ENCODE data around the gene MGAT4B. TPM values are rescaled to one million over a fixed set of nuclear protein-coding genes. Genes with fewer than 3 reads are reported as not detected.

MGAT4B gene
- total RNA-seq, 1 experiment from 2014 or later: 613 TPM

DNA sequence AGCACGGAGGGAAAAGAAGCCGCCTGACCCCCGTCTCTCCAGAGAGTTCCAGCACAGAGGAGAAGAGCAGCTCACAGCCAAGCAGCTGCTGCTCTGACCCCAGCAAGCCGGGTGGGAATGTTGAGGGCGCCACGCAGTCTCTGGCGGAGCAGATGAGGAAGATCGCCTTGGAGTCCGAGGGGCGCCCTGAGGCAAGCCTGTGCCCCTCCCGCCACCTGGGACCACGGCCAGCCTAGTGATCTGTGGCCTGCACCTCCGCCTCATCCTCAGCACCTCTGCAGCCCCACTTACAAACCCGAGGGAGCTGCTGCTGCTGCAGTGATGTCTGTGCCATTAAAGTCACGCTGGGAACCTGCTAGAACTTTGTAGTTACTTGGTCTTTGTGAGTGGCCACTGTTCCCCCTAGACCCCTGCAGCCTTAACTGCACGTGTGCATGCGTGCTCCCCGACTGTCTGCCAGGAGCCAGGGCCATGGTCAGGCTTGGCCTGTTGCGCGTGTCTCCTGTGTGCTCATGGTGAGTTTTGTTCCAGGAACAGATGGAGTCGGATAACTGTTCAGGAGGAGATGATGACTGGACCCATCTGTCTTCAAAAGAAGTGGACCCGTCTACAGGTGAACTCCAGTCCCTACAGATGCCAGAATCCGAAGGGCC is 26.5 kb upstream of the MGAT4B start:
- Mint-ChIP-seq H3K27me3 (ENCODE audit: unreplicated experiment) (no peaks in the 10 kb centered on the region), H3K4me1 (ENCODE audit: low read depth, unreplicated experiment) (peaks cover 63% of the 10 kb centered on the region), H3K9me3 (ENCODE audit: low read depth, unreplicated experiment) (no peaks in the 10 kb centered on the region), H3K4me3 (ENCODE audit: low read depth, unreplicated experiment) (peak overlapping the region; percentile 43), H3K27ac (ENCODE audit: unreplicated experiment) (peak overlapping the region; percentile 60), H3K36me3 (ENCODE audit: insufficient read depth, unreplicated experiment) (peaks cover 96% of the 10 kb centered on the region)
- TF ChIP-seq, protein P1, sequence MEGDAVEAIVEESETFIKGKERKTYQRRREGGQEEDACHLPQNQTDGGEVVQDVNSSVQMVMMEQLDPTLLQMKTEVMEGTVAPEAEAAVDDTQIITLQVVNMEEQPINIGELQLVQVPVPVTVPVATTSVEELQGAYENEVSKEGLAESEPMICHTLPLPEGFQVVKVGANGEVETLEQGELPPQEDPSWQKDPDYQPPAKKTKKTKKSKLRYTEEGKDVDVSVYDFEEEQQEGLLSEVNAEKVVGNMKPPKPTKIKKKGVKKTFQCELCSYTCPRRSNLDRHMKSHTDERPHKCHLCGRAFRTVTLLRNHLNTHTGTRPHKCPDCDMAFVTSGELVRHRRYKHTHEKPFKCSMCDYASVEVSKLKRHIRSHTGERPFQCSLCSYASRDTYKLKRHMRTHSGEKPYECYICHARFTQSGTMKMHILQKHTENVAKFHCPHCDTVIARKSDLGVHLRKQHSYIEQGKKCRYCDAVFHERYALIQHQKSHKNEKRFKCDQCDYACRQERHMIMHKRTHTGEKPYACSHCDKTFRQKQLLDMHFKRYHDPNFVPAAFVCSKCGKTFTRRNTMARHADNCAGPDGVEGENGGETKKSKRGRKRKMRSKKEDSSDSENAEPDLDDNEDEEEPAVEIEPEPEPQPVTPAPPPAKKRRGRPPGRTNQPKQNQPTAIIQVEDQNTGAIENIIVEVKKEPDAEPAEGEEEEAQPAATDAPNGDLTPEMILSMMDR (IDR thresholded peaks at IDR 0.05; ENCODE audit: unreplicated experiment): no peak
- CTCF ChIA-PET: interaction anchor here (0.7 to 1.2 kb wide), 2 partner anchors 11 to 69 kb away, joined by 3 read pairs; no protein-coding TSS in a partner anchor
- BruUV-seq (replicated peaks): no TSS peak
- intact Hi-C loops (cut with micrococcal nuclease; ENCODE audit: unreplicated experiment): no loop called here
- DNase-seq: no peak

DNA sequence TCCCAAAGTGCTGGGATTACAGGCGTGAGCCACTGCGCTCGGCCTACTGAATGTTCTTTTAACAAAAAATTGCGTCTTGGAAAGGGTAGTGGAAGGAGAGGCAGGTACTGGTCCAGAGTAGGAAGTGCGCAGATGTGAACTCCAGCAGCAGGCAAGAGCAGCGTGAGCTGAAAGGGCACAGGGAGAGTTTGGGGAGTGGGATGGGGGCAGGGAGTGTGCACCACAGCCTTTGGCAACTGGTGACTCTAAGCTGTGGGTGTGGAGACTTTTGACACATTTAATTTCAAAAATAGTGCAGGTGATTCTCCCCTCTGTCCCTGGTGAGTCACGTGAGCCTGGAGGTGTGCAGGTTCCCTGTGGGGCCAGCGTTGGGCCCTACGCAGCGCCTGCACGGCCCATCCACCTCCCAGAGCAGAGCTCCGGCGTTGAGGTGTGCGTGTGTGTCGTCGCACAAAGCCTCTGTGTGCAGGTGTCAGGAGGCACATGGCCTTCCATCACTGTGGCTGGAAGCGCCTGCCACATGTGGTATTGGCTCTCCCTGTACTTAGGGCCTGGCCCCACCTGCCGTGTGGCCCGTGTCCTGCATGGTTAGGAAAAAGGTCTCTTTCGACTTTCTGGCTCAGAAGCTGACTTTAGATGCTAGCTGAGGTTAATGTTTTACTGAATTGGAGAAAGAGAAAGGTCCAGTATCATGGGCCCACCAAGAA is 25.5 kb upstream of the MGAT4B start:
- intact Hi-C loops (cut with micrococcal nuclease; ENCODE audit: unreplicated experiment): no loop called here
- CTCF ChIA-PET: interaction anchor here (1.2 kb wide), 1 partner anchor 69 kb away, joined by 3 read pairs; no protein-coding TSS in a partner anchor
- H3K4me3 Mint-ChIP-seq (ENCODE audit: low read depth, unreplicated experiment): peak overlapping the region; percentile 45
- H3K4me1 Mint-ChIP-seq (ENCODE audit: low read depth, unreplicated experiment): peaks cover 70% of the 10 kb centered on the region
- peaks cover 96% of the 10 kb centered on the region for H3K36me3 Mint-ChIP-seq (ENCODE audit: insufficient read depth, unreplicated experiment)
- no peaks in the 10 kb centered on the region for H3K9me3 Mint-ChIP-seq (ENCODE audit: low read depth, unreplicated experiment)
- DNase-seq: no peak
- H3K27ac Mint-ChIP-seq (ENCODE audit: unreplicated experiment): peak overlapping the region; percentile 60
- TF ChIP-seq, protein P1 (IDR thresholded peaks at IDR 0.05; ENCODE audit: unreplicated experiment): no peak
- no TSS peak for BruUV-seq (replicated peaks)
- no peaks in the 10 kb centered on the region for H3K27me3 Mint-ChIP-seq (ENCODE audit: unreplicated experiment)

DNA sequence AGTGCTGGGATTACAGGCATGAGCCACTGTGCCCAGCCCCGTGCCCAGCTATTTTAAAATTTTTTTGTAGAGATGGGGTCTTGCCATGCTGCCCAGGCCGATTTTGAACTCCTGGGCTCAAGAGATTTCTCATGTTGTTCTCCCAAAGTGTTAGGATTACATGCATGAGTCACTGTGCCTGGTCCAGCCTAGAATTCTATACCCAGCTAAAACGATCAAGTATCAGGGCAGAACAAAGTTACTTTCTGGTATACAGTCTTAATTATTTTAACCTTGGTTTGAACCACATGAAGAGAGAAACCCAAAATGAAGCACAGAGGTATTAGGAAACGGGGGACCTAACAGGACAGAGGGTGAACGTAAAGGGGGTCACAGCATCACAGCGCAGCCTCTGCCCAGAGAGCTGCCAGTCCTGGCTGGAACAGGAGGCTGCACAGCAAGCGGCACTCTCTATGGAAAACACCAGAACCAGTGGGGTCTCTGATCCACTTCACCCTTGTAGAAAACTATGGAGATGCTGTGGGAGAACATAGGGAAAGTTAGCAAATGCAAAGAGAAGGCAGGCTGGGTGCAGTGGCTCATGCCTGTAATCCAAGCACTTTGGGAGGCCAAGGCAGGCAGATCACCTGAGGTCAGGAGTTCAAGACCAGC is 24.3 kb upstream of the MGAT4B start:
- no TSS peak for BruUV-seq (replicated peaks)
- no peaks in the 10 kb centered on the region for H3K27me3 Mint-ChIP-seq (ENCODE audit: unreplicated experiment)
- TF ChIP-seq, protein P1 (IDR thresholded peaks at IDR 0.05; ENCODE audit: unreplicated experiment): no peak
- H3K9me3 Mint-ChIP-seq (ENCODE audit: low read depth, unreplicated experiment): no peaks in the 10 kb centered on the region
- H3K36me3 Mint-ChIP-seq (ENCODE audit: insufficient read depth, unreplicated experiment): peaks cover 96% of the 10 kb centered on the region
- H3K4me3 Mint-ChIP-seq (ENCODE audit: low read depth, unreplicated experiment): peak overlapping the region; percentile 19
- no peak for DNase-seq
- intact Hi-C loops (cut with micrococcal nuclease; ENCODE audit: unreplicated experiment): no loop called here
- peaks cover 68% of the 10 kb centered on the region for H3K4me1 Mint-ChIP-seq (ENCODE audit: low read depth, unreplicated experiment)
- H3K27ac Mint-ChIP-seq (ENCODE audit: unreplicated experiment): peak overlapping the region; percentile 60
- CTCF ChIA-PET: no interaction called here

DNA sequence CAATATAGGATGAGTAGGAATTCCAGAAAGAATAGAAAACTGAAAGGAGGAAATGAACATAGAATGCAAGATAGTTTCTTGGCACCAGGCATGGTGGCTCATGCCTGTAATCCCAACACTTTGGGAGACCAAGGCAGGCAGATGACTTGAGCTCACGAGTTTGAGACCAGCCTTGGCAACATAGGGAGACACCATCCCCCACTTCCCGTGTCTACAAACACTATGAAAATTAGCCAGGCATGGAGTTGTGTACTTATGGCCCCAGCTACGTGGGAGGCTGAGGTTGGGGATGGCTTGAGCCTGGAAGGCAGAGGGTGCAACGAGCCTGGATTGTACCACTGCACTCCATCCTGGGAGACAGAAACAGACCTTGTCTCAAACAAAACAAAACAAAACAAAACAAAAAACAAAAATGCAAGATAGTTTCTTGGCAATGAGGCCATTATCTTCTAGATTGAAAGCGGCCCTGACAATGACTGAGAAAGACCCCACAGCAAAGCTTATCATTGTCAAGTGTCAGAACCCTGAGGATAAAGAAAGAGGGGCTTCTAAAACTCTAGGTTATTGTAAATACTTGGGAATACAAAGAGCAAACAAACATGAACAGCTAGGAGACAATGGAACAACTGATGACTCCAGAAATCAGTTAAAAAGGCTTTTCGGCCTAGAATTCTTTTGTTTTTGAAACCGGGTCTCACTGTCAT is 23.2 kb upstream of the MGAT4B start:
- no TSS peak for BruUV-seq (replicated peaks)
- Mint-ChIP-seq H3K4me3 (ENCODE audit: low read depth, unreplicated experiment) (peak overlapping the region; percentile 24), H3K36me3 (ENCODE audit: insufficient read depth, unreplicated experiment) (peaks cover 96% of the 10 kb centered on the region), H3K27me3 (ENCODE audit: unreplicated experiment) (no peaks in the 10 kb centered on the region), H3K27ac (ENCODE audit: unreplicated experiment) (peak overlapping the region; percentile 60), H3K4me1 (ENCODE audit: low read depth, unreplicated experiment) (peaks cover 78% of the 10 kb centered on the region), H3K9me3 (ENCODE audit: low read depth, unreplicated experiment) (no peaks in the 10 kb centered on the region)
- CTCF ChIA-PET: no interaction called here
- no peak for DNase-seq
- TF ChIP-seq, protein P1 (IDR thresholded peaks at IDR 0.05; ENCODE audit: unreplicated experiment): no peak
- intact Hi-C loops (cut with micrococcal nuclease; ENCODE audit: unreplicated experiment): no loop called here
